GM10266 (cell line): ENCODE results near the gene CIAO2B.

Source experiments
- DNase-seq: peaks from one replicate; pipeline ENCODE4 v3.0.0; 2012; ENCODE audit errors: extremely low spot score
- CTCF ChIP-seq: IDR thresholded peaks from 2 replicates; pipeline ENCODE4 v1.5.1; 2012; ENCODE audit warnings: mild to moderate bottlenecking, low read depth; ENCODE audit not compliant: control insufficient read depth, insufficient read depth; ENCODE audit errors: missing control alignments

The CIAO2B gene

GRCh38 chr16:66933776-66934137, 445 bp downstream of the CIAO2B start:
- no peak for DNase-seq

GRCh38 chr16:66932076-66932475, 2.1 kb downstream of the CIAO2B start:
- no peak for DNase-seq
- TF ChIP-seq CTCF, result no peak

More at GRCh38 chr16:66933776-66934137, 445 bp downstream of the CIAO2B start:
- TF ChIP-seq CTCF, result no peak

- DNase-seq, result no peak
- TF ChIP-seq CTCF, result no peak
Measured at GRCh38 chr16:66931665-66932064, 2.5 kb downstream of the CIAO2B start.

GRCh38 chr16:66930189-66930588, 4.0 kb downstream of the CIAO2B start:
- no peak for TF ChIP-seq CTCF
- no peak for DNase-seq

- DNase-seq, result peak; percentile 62
- peak; percentile 45 for TF ChIP-seq CTCF
Measured at GRCh38 chr16:66928702-66929388, 5.4 kb downstream of the CIAO2B start.

GRCh38 chr16:66927918-66928649, 6.1 kb downstream of the CIAO2B start:
- no peak for DNase-seq
- TF ChIP-seq CTCF, result no peak

GRCh38 chr16:66926961-66927436, 7.2 kb downstream of the CIAO2B start:
- peak; percentile 76 for DNase-seq
- TF ChIP-seq CTCF, result no peak
